Stimulated activated CD4-positive, alpha-beta T cell treated with anti-CD3 and anti-CD28 coated beads, Interleukin-1b, Interleukin-23, amount 100 ng/mL, for 24 hours (primary cell): ENCODE measurements around the gene TEX44.

ENCODE experiments used
- DNase-seq, 4 experiments: peaks; one replicate each; pipeline ENCODE4 v3.0.0-alpha.2; 2020; ENCODE audit warnings: low read depth in 4 of 4, low spot score in 1 of 4

Gene TEX44

DNA sequence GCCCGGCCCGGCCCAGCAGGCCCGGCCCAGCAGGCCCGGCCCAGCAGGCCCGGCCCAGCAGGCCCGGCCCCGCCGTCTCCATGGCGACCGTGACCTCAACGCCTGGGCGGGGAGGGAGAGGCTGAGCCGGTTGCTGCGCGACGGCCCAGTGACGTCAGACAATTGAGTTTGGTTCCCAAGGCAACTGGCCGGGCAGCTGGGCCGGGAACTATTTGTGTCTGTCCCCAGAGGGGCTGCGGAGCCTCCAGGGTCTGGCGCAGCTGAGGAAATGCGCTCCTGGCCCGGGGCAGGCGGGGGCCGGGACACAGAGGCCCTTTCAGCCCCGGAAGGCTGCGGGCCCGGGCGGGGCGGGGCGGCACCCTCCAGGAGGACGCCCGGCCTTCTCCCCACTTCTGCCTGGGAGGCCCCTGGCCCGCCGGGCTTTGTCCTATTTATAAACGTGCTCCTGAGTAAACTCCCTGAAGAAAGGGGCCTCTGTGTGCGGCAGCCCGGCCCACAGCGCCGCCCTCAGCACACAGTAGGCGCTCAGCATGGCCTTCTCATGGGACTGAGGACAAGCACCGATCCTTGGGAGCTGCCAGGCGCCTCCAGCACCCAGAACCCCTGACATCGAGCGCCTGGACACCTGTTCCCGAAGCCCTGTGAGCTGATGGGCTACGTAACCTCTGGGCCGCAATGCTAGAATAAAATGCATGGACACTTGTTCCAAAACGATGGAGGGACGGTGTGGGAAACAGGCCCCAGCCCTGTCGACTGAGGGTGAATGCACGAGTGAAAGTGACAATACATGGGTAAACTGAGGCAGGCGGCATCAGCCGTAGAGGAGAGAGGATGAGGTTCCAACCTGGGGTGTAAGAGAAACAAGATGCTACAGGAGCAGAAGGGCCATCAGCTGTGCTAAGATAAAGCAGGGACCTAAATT, 12.3 kb downstream of the TEX44 start:
- DNase-seq: peak; percentile 81 to 94 (median 92)

GRCh38 chr2:231605607-231606091, 13.0 kb downstream of the TEX44 start:
- no peak for DNase-seq

DNA sequence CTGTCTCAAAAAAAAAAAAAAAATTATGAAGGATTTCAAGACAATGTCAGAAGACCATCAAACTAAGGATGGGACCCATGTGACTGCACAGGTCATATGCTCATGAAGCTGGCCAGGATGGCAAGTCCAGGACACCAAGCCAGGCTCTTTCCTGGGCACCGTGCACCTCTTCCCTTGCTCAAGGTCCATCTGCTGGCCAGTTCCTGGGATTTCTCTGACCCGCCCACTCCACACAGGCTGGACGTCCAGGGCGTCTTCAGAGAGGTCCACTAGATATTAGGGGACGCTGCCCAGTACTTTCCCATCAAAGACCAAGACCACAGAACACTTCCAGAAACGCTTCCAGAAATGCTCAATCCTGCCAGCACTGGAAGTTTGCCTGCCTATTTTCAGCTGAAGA, 14.3 kb downstream of the TEX44 start:
- DNase-seq: no peak

GRCh38 chr2:231611273-231612108, 18.8 kb downstream of the TEX44 start:
- peak in 3 of 4 experiments; percentile 25 to 57 (median 45) for DNase-seq

DNA sequence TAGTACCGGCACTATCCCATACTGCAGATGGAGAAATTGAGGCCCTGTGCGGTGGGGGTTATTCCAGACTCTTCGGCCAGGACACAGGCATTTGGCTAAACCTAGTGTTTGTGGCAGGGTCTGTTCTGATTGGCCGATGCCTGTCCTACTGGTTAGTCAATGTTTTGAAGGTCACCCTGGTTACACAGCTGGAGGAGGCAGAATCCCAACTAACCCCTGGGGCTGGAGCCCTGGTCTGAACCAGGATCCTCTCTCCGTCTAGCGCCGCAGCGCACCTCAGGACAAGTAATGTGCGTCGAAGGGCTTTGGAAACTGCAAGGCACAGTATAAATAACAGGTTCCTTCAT, 19.4 kb downstream of the TEX44 start:
- DNase-seq: peak in 1 of 4 experiments; percentile 21

GRCh38 chr2:231612456-231613330, 20.0 kb downstream of the TEX44 start:
- DNase-seq: peak; percentile 86 to 96 (median 90)

DNA sequence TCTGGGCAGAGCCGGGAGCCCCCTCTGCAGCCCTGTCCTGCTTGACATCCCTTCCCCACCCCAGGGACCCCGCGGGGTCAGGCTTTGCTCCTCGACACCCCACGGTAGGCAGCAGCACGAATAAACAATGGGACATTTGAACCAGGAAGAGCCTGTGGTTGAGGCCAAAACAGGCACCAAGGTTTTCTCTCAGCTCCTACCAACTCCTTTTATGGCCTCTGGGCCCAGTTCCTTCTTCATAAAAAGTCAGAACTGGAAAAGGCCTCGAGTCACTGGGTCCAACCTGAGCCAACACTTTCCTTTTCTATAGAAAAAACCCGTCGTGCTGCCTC, 20.6 kb downstream of the TEX44 start:
- no peak for DNase-seq

GRCh38 chr2:231613663-231614558, 21.2 kb downstream of the TEX44 start:
- peak; percentile 58 to 91 (median 68) for DNase-seq

GRCh38 chr2:231614559-231615057, 21.9 kb downstream of the TEX44 start:
- peak in 3 of 4 experiments; percentile 21 to 45 (median 32) for DNase-seq

- DNase-seq: no peak
These were observed 22.5 kb downstream of the TEX44 start for GRCh38 chr2:231615058-231615671.

- DNase-seq: no peak
These were observed 23.6 kb downstream of the TEX44 start for GRCh38 chr2:231616296-231616695.

- no peak for DNase-seq
These were observed 24.6 kb downstream of the TEX44 start for GRCh38 chr2:231617059-231617926.

GRCh38 chr2:231621051-231621879, 28.6 kb downstream of the TEX44 start:
- DNase-seq: no peak

DNA sequence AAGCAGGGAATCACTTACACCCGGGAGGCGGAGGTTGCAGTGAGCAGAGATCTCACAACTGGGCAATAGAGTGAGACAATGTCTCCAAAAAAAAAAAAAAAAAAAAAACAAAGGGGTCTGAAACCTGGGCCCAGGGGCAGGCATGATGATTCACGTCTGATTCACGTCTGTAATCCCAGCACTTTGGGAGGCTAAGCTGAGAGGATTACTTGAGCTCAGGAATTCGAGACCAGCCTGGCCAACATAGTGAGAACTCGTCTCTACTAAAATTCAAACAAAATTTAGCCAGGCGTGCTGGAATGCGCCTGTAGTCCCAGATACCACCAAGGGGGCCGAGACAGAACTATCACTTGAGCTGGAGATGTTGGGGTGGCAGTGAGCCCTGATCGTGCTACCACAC, 30.3 kb downstream of the TEX44 start:
- DNase-seq: no peak

DNA sequence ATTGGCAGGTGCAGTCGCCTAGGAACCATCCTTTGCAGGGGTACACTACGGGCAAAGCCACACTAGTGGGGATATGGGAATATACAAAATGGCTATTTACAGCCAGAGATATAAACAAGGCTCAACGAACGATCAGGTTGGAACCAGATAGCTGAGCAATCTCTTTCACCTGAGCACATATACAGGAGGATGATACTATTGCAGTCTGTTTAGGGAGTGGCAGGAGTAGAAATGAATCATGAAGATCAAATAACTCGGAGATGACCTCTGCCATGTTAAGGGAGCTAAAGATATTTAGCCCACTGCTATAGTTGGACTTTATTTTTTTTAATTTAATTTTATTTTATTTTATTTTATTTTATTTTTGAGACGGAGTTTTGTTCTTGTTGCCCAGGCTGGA, 33.8 kb downstream of the TEX44 start:
- no peak for DNase-seq

- no peak for DNase-seq
These were observed 34.9 kb downstream of the TEX44 start for GRCh38 chr2:231627384-231628120.
